HFFc6 (cell line): Measurements from ENCODE around the gene CREB3L2. TPM values are rescaled to one million over a fixed set of nuclear protein-coding genes. Genes with fewer than 3 reads are reported as not detected.

Source experiments
- DNase-seq: peaks from one replicate; pipeline ENCODE4 v3.0.0-alpha.2; 2018
- H3K27ac Mint-ChIP-seq: 2 replicates; pipeline ENCODE4 v1.8.0; 2020; ENCODE audit warnings: mild to moderate bottlenecking, mixed read lengths
- H3K27me3 Mint-ChIP-seq: 2 replicates; pipeline ENCODE4 v1.8.0; 2021; ENCODE audit warnings: mild to moderate bottlenecking, moderate library complexity, mixed read lengths; ENCODE audit not compliant: insufficient read depth
- H3K36me3 Mint-ChIP-seq: 2 replicates; pipeline ENCODE4 v1.8.0; 2021; ENCODE audit warnings: low read depth, mixed read lengths
- H3K4me1 Mint-ChIP-seq: 2 replicates; pipeline ENCODE4 v1.8.0; 2020; ENCODE audit warnings: low read depth, mixed read lengths
- H3K4me3 Mint-ChIP-seq: 2 replicates; pipeline ENCODE4 v1.8.0; 2020; ENCODE audit warnings: mild to moderate bottlenecking, moderate library complexity, mixed read lengths
- H3K9me3 Mint-ChIP-seq: 2 replicates; pipeline ENCODE4 v1.8.0; 2020; ENCODE audit warnings: mild to moderate bottlenecking, mixed read lengths
- CTCF ChIP-seq: fragments of 200-600 bp; sonication (generic); IDR thresholded peaks from 2 replicates; pipeline ENCODE4 v1.5.0; 2021; ENCODE audit warnings: antibody characterized with exemption, mild to moderate bottlenecking
- total RNA-seq, 6 experiments: library from RNA; stranded (reverse); fragmentation: NEBNext Ultra II Directional; extraction: Animal tissue kit (Norgen Biotek cat#: 25700); gene quantifications; 2 replicates in 1 of 6; 3 replicates in 5 of 6; pipeline ENCODE4 v1.2.3, GENCODE V29; 2021

CREB3L2 gene
- total RNA-seq, 6 experiments from 2014 or later: 112 to 139 (median 123) TPM

GRCh38 chr7:137954614-137955013 is 47.3 kb downstream of the CREB3L2 start:
- Mint-ChIP-seq H3K9me3 (no peaks in the 10 kb centered on the region), H3K4me3 (no peak overlapping the region), H3K36me3 (peaks cover 42% of the 10 kb centered on the region), H3K27me3 (no peaks in the 10 kb centered on the region), H3K4me1 (peaks cover 82% of the 10 kb centered on the region), H3K27ac (peak overlapping the region; percentile 97)
- DNase-seq: no peak
- no peak for TF ChIP-seq CTCF

GRCh38 chr7:137953665-137954470 is 48.0 kb downstream of the CREB3L2 start:
- Mint-ChIP-seq H3K27ac (peak overlapping the region; percentile 97), H3K36me3 (peaks cover 40% of the 10 kb centered on the region), H3K9me3 (no peaks in the 10 kb centered on the region), H3K4me1 (peaks cover 75% of the 10 kb centered on the region), H3K4me3 (peak overlapping the region; percentile 79), H3K27me3 (no peaks in the 10 kb centered on the region)
- no peak for TF ChIP-seq CTCF
- DNase-seq: peak; percentile 76

GRCh38 chr7:137953043-137953664 is 48.7 kb downstream of the CREB3L2 start:
- H3K36me3 Mint-ChIP-seq: peaks cover 34% of the 10 kb centered on the region
- DNase-seq: peak; percentile 63
- no peaks in the 10 kb centered on the region for H3K27me3 Mint-ChIP-seq
- peak overlapping the region; percentile 79 for H3K4me3 Mint-ChIP-seq
- H3K9me3 Mint-ChIP-seq: no peaks in the 10 kb centered on the region
- H3K27ac Mint-ChIP-seq: peak overlapping the region; percentile 97
- no peak for TF ChIP-seq CTCF
- H3K4me1 Mint-ChIP-seq: peaks cover 70% of the 10 kb centered on the region

- Mint-ChIP-seq H3K4me1 (peaks cover 70% of the 10 kb centered on the region), H3K36me3 (peaks cover 36% of the 10 kb centered on the region), H3K9me3 (no peaks in the 10 kb centered on the region), H3K4me3 (peak overlapping the region; percentile 79), H3K27ac (peak overlapping the region; percentile 97), H3K27me3 (no peaks in the 10 kb centered on the region)
- DNase-seq: no peak
- no peak for TF ChIP-seq CTCF
These were observed 49.5 kb downstream of the CREB3L2 start for GRCh38 chr7:137952426-137952805.

- TF ChIP-seq CTCF: no peak
- peaks cover 70% of the 10 kb centered on the region for H3K4me1 Mint-ChIP-seq
- H3K36me3 Mint-ChIP-seq: peaks cover 37% of the 10 kb centered on the region
- H3K27me3 Mint-ChIP-seq: no peaks in the 10 kb centered on the region
- H3K4me3 Mint-ChIP-seq: peak overlapping the region; percentile 79
- peak overlapping the region; percentile 97 for H3K27ac Mint-ChIP-seq
- H3K9me3 Mint-ChIP-seq: no peaks in the 10 kb centered on the region
- no peak for DNase-seq
These were observed 50.0 kb downstream of the CREB3L2 start for GRCh38 chr7:137951700-137952425.
